ENCODE measurements around the gene WDR27.

GRCh38 chr6:169626169-169626568, 75.7 kb downstream of the WDR27 start:
- TF ChIP-seq EZH2 (IDR thresholded peaks at IDR 0.05; ENCODE audit: borderline replicate concordance, low read length), result no peak
- no peak for TF ChIP-seq CTCF (IDR thresholded peaks at IDR 0.05; ENCODE audit: low read length)
